Adrenal gland (tissue), 12 donors: ENCODE measurements around the gene DNAAF1. TPM values are rescaled to one million over a fixed set of nuclear protein-coding genes. Genes with fewer than 3 reads are reported as not detected.

Source experiments
- DNase-seq, 7 donors: peaks; one replicate each; pipeline ENCODE4 v3.0.0-alpha.2; 2019 to 2020
- H3K27ac ChIP-seq, 5 donors: fragments of 200-600 bp; sonication (generic) in 4 of 5; 1 replicate in 3 of 5; 2 replicates in 2 of 5; pipeline versions ENCODE4 v1.5.1 to v1.8.0; 2016 to 2020; ENCODE audit warnings: mild to moderate bottlenecking in 1 of 5
- H3K27me3 ChIP-seq: fragments of 200-600 bp; 2 replicates; pipeline ENCODE4 v1.8.0; 2021
- H3K36me3 ChIP-seq, 2 donors: fragments of 200-600 bp; replicated peaks in 1 of 2; 1 replicate in 1 of 2; 2 replicates in 1 of 2; pipeline versions ENCODE4 v1.5.1 to v1.8.0; 2018 to 2022
- H3K4me1 ChIP-seq, 2 donors: fragments of 200-600 bp; replicated peaks in 1 of 2; 1 replicate in 1 of 2; 2 replicates in 1 of 2; pipeline versions ENCODE4 v1.5.1 to v1.8.0; 2018 to 2021
- H3K4me3 ChIP-seq, 4 donors: fragments of 200-600 bp; sonication (generic) in 3 of 4; one replicate each; pipeline ENCODE4 v1.5.1; 2016 to 2018
- H3K9me3 ChIP-seq, 3 donors: fragments of 200-600 bp; sonication (generic) in 1 of 3; replicated peaks in 1 of 3; 1 replicate in 2 of 3; 2 replicates in 1 of 3; pipeline versions ENCODE4 v1.5.1 to v1.8.0; 2016 to 2021
- CTCF ChIP-seq, 6 experiments: fragments of 450-650 bp in 4 of 6; fragments of 200-600 bp in 2 of 6; sonication (generic) in 1 of 6; IDR thresholded peaks; 1 replicate in 5 of 6; 2 replicates in 1 of 6; pipeline versions ENCODE4 v1.5.1 to v1.8.0; 2016 to 2021; ENCODE audit warnings: antibody characterized with exemption in 6 of 6, mild to moderate bottlenecking in 2 of 6, moderate library complexity in 1 of 6
- POLR2A ChIP-seq, 2 donors: fragments of 450-650 bp; IDR thresholded peaks; one replicate each; pipeline ENCODE4 v1.6.1; 2017; ENCODE audit warnings: antibody characterized with exemption in 2 of 2, mild to moderate bottlenecking in 2 of 2, moderate library complexity in 1 of 2
- WGBS, 4 donors: extraction: QIAGEN DNeasy Blood & Tissue Kit in 2 of 4; methylation state at CpG; one replicate each; pipeline versions ENCODE4 v1.1.5 to v1.1.7; 2013 to 2017; 5-methylcytosine and 5-hydroxymethylcytosine counted together
- intact Hi-C, 2 donors: fragments of 100-400 bp; cut with DNase I; formaldehyde crosslinking; loops; one replicate each; pipeline versions ENCODE4 v1.14.1 to v1.15.0; 2022 to 2023
- polyA plus RNA-seq, 3 donors: library from polyadenylated mRNA; stranded (reverse); fragments of 200-250 nt in 2 of 3; fragments of 350-450 nt in 1 of 3; fragmentation: Illumina TruSeq in 1 of 3; extraction: RNeasy Lipid Tissue Mini Kit (QIAGEN cat#74804) in 1 of 3; gene quantifications; one replicate each; pipeline ENCODE4 v1.2.3, GENCODE V29; 2013 to 2014
- total RNA-seq, 9 donors: library from RNA; depleted of rRNA in 4 of 9; stranded (reverse); fragments of >200 nt in 4 of 9; fragments of 120-200 nt in 1 of 9; fragmentation: NEBNext Ultra II Directional in 1 of 9; extraction: Animal tissue kit (Norgen Biotek cat#: 25700) in 1 of 9; gene quantifications; one replicate each; pipeline versions ENCODE4 v1.1.0 to v1.2.4, GENCODE V29; 2013 to 2023
- donor health status: healthy with polysubstance abuse.
- donor health status: Bipolar disorder and iron deficiency.
- donor health status: DM: yes; HTN: yes; CAD: no.
- donor health status: DM: no; HTN: no; CAD: no.
- donor health status: DM: no; HTN: no; CAD: no.
- donor health status: DM: yes; HTN: yes; CAD: no.

DNAAF1 gene
- total and polyA plus RNA-seq, 12 donors = 0.67 to 17.9 (median 2.4) TPM

- no peak for DNase-seq
- Histone ChIP-seq H3K27me3 (no peaks in the 10 kb centered on the region), H3K36me3 (peaks cover 0 to 53% of the 10 kb centered on the region in 2 donors), H3K4me3 (no peak overlapping the region), H3K4me1 (peaks cover 8 to 19% of the 10 kb centered on the region in 2 donors), H3K9me3 (no peaks in the 10 kb centered on the region), H3K27ac (no peak overlapping the region)
- intact Hi-C loops = loop anchor here (5.0 to 10.0 kb wide), 3 partner anchors 98 to 226 kb away; partner anchors contain the start of gene NECAB2 (in 1 of the 2)
- no peak for TF ChIP-seq CTCF (IDR thresholded peaks at IDR 0.05)
- TF ChIP-seq POLR2A (IDR thresholded peaks at IDR 0.05) = no peak
- 94 to 95% (median 94%) methylated on average over 19 to 26 of the region's 26 CpGs for WGBS, 4 donors
Observed at GRCh38 chr16:84182680-84183571, 37.8 kb downstream of the DNAAF1 start.

- peaks cover 8 to 16% of the 10 kb centered on the region in 2 donors for H3K4me1 ChIP-seq
- H3K36me3 ChIP-seq = peaks cover 0 to 47% of the 10 kb centered on the region in 2 donors
- intact Hi-C loops = loop anchor here (5.0 to 10.0 kb wide), 3 partner anchors 99 to 226 kb away; partner anchors contain the start of gene NECAB2 (in 1 of the 2)
- TF ChIP-seq POLR2A (IDR thresholded peaks at IDR 0.05) = no peak
- TF ChIP-seq CTCF (IDR thresholded peaks at IDR 0.05) = no peak
- no peaks in the 10 kb centered on the region for H3K27me3 ChIP-seq
- no peak overlapping the region for H3K27ac ChIP-seq
- no peaks in the 10 kb centered on the region for H3K9me3 ChIP-seq
- DNase-seq = no peak
- no peak overlapping the region for H3K4me3 ChIP-seq
- WGBS, 4 donors = 70 to 85% (median 75%) methylated on average over 5 of the region's 5 CpGs
Observed at GRCh38 chr16:84183572-84183875, 38.4 kb downstream of the DNAAF1 start.

- H3K4me1 ChIP-seq = peaks cover 8 to 16% of the 10 kb centered on the region in 2 donors
- H3K27ac ChIP-seq = peak overlapping the region in 2 of 5 donors; percentile 31 to 32
- H3K36me3 ChIP-seq = peaks cover 0 to 43% of the 10 kb centered on the region in 2 donors
- DNase-seq = no peak
- no peak overlapping the region for H3K4me3 ChIP-seq
- intact Hi-C loops = loop anchor here (5.0 to 10.0 kb wide), 3 partner anchors 99 to 227 kb away; partner anchors contain the start of gene NECAB2 (in 1 of the 2)
- WGBS, 4 donors = 76 to 84% (median 82%) methylated on average over 10 to 11 of the region's 11 CpGs
- no peaks in the 10 kb centered on the region for H3K9me3 ChIP-seq
- H3K27me3 ChIP-seq = no peaks in the 10 kb centered on the region
- TF ChIP-seq POLR2A (IDR thresholded peaks at IDR 0.05) (no peak), CTCF (IDR thresholded peaks at IDR 0.05) (peak in 4 of 6 experiments; percentile 10 to 22 (median 21))
Observed at GRCh38 chr16:84183911-84184591, 38.9 kb downstream of the DNAAF1 start.

GRCh38 chr16:84184775-84185174, 39.7 kb downstream of the DNAAF1 start:
- H3K4me3 ChIP-seq = no peak overlapping the region
- H3K27me3 ChIP-seq = no peaks in the 10 kb centered on the region
- H3K36me3 ChIP-seq = peaks cover 0 to 36% of the 10 kb centered on the region in 2 donors
- TF ChIP-seq CTCF (IDR thresholded peaks at IDR 0.05) (no peak), POLR2A (IDR thresholded peaks at IDR 0.05) (no peak)
- intact Hi-C loops = loop anchor here (5.0 to 10.0 kb wide), 3 partner anchors 100 to 227 kb away; partner anchors contain the start of gene NECAB2 (in 1 of the 2)
- peaks cover 8 to 16% of the 10 kb centered on the region in 2 donors for H3K4me1 ChIP-seq
- peak overlapping the region in 1 of 5 donors; percentile 32 for H3K27ac ChIP-seq
- peak in 3 of 7 donors; percentile 50 to 71 (median 66) for DNase-seq
- H3K9me3 ChIP-seq = no peaks in the 10 kb centered on the region
- 46 to 67% (median 57%) methylated on average over 9 to 10 of the region's 10 CpGs for WGBS, 4 donors
